T-cell (primary cell): ENCODE results near the gene SCAPER. TPM values are rescaled to one million over a fixed set of nuclear protein-coding genes. Genes with fewer than 3 reads are reported as not detected.
"Not testable (repeated sequence)": the region's sequence is repeated elsewhere in the genome, so short reads cannot be mapped to it uniquely, and the experiment has no call there.

Experiments used
- ATAC-seq, 4 experiments: fragments of 200-7000 bp in 3 of 4; fragments of 150-1000 bp in 1 of 4; cut with Tn5 transposase; replicated peaks in 1 of 4; 1 replicate in 3 of 4; 2 replicates in 1 of 4; pipeline ENCODE4 v1.10.0; 2021; ENCODE audit warnings: moderate library complexity in 3 of 4, mild to moderate bottlenecking in 2 of 4, moderate number of reproducible peaks in 1 of 4
- CTCF ChIA-PET, 2 donors: fragments of 300-600 bp; sonication (Branson Sonifier 250); formaldehyde crosslinking; loops; one replicate each; lab custom pipeline; 2022; ENCODE audit warnings: antibody characterized with exemption in 2 of 2; lab: Charles Lee
- POLR2A ChIA-PET, 2 donors: fragments of 300-600 bp; sonication (Branson Sonifier 250); formaldehyde crosslinking; loops; one replicate each; lab custom pipeline; 2022; ENCODE audit warnings: antibody characterized with exemption in 2 of 2; lab: Charles Lee
- DNase-seq, 35 experiments: peaks; one replicate each; pipeline versions ENCODE4 v3.0.0 to v3.0.0-alpha.2; 2013 to 2023
- H3K27ac ChIP-seq: one replicate; pipeline ENCODE4 v1.5.1; 2013; ENCODE audit warnings: low read length
- H3K27me3 ChIP-seq, 2 experiments: replicated peaks in 1 of 2; 1 replicate in 1 of 2; 2 replicates in 1 of 2; pipeline versions ENCODE4 v1.6.1 to v1.7.0; 2013; ENCODE audit warnings: low read length in 1 of 2, mixed read lengths in 1 of 2; ENCODE audit not compliant: control insufficient read depth in 2 of 2, insufficient read depth in 2 of 2; ENCODE audit errors: extremely low read depth in 1 of 2
- H3K36me3 ChIP-seq, 2 donors: 1 replicate in 1 of 2; 2 replicates in 1 of 2; pipeline versions ENCODE4 v1.6.1 to v1.7.0; 2013; ENCODE audit warnings: low read length in 1 of 2; ENCODE audit not compliant: control insufficient read depth in 2 of 2, insufficient read depth in 1 of 2; ENCODE audit errors: extremely low read depth in 1 of 2
- H3K4me1 ChIP-seq, 2 experiments: 1 replicate in 1 of 2; 2 replicates in 1 of 2; pipeline versions ENCODE4 v1.6.1 to v1.7.0; 2013; ENCODE audit warnings: low read length in 2 of 2, mixed read lengths in 1 of 2; ENCODE audit not compliant: insufficient read depth in 2 of 2, control insufficient read depth in 1 of 2; ENCODE audit errors: extremely low read depth in 1 of 2
- H3K4me3 ChIP-seq, 2 donors: 1 replicate in 1 of 2; 2 replicates in 1 of 2; pipeline versions ENCODE4 v1.5.1 to v1.7.0; 2013; ENCODE audit warnings: mild to moderate bottlenecking in 2 of 2, low read length in 1 of 2, moderate library complexity in 1 of 2; ENCODE audit not compliant: control insufficient read depth in 1 of 2; ENCODE audit errors: extremely low read depth in 1 of 2
- H3K9me3 ChIP-seq: 2 replicates; pipeline ENCODE4 v1.7.0; 2013
- H3K27ac Mint-ChIP-seq, 2 donors: one replicate each; pipeline ENCODE4 v1.8.0; 2020 to 2021; ENCODE audit warnings: mild to moderate bottlenecking in 2 of 2, mixed read lengths in 2 of 2
- H3K27me3 Mint-ChIP-seq, 2 donors: one replicate each; pipeline ENCODE4 v1.8.0; 2021 to 2022; ENCODE audit warnings: mixed read lengths in 2 of 2
- H3K36me3 Mint-ChIP-seq: one replicate; pipeline ENCODE4 v1.8.0; 2021; ENCODE audit warnings: mixed read lengths
- H3K4me1 Mint-ChIP-seq, 3 donors: one replicate each; pipeline ENCODE4 v1.8.0; 2020 to 2022; ENCODE audit warnings: mixed read lengths in 3 of 3, mild to moderate bottlenecking in 1 of 3
- H3K4me3 Mint-ChIP-seq, 3 donors: one replicate each; pipeline ENCODE4 v1.8.0; 2020 to 2022; ENCODE audit warnings: mild to moderate bottlenecking in 3 of 3, mixed read lengths in 3 of 3, moderate library complexity in 3 of 3
- H3K9me3 Mint-ChIP-seq, 3 donors: one replicate each; pipeline ENCODE4 v1.8.0; 2020 to 2022; ENCODE audit warnings: mixed read lengths in 3 of 3
- WGBS: methylation state at CpG from one replicate; pipeline ENCODE4 v1.1.5; 2013; ENCODE audit warnings: missing lambda C conversion rate; ENCODE audit not compliant: insufficient coverage; 5-methylcytosine and 5-hydroxymethylcytosine counted together
- total RNA-seq, 35 experiments: library from RNA in 6 of 35; stranded (reverse) in 6 of 35; fragments of 120-200 nt in 1 of 35; gene quantifications; one replicate each; pipeline versions ENCODE4 v1.2.1 to v1.2.4 and lab custom pipeline; 2013 to 2026

The SCAPER gene
- total RNA-seq, 5 donors from 2014 or later (not counting 1 experiment from before 2014, with no cell fraction given): 32.5 to 59.4 (median 44.1) TPM

DNA sequence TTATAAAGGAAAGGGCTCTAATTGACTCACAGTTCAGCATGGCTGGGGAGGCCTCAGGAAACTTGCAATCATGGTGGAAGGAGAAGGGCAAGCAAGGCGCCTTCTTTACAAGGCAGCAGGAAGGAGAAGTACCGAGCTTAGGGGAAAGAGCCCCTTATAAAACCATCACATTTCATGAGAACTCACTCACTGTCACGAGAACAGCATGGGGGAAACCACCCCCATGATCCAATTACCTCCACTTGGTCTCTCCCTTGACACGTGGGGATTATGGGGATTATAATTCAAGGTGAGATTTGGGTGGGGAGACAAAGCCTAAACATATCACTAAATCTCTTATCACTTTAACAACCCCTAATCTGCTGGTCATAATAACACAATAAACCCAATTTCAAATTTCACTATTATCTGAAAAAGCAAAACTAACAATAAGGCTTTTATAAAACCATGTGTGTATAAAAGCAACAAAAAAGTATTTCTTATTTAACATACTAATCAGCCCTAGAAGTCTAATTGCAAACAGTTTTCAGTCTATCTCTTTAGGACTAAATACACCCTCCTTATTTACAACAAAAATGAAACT is 43.2 kb downstream of the SCAPER start:
- H3K27ac Mint-ChIP-seq: no peak overlapping the region
- no peak overlapping the region for H3K27ac ChIP-seq
- no peaks in the 10 kb centered on the region for H3K9me3 Mint-ChIP-seq
- peaks cover 18% of the 10 kb centered on the region for H3K36me3 Mint-ChIP-seq
- H3K4me1 ChIP-seq: peaks cover 0 to 2% of the 10 kb centered on the region in 2 experiments
- H3K4me1 Mint-ChIP-seq: peaks cover 26 to 41% (median 32%) of the 10 kb centered on the region in 3 donors
- ATAC-seq (no peak), DNase-seq (no peak)
- ChIA-PET POLR2A (no interaction called here), CTCF (no interaction called here)
- H3K9me3 ChIP-seq: no peaks in the 10 kb centered on the region
- H3K4me3 ChIP-seq: no peak overlapping the region
- WGBS: no CpG with 5 or more reads among the region's 4 CpGs
- no peaks in the 10 kb centered on the region for H3K27me3 ChIP-seq
- H3K4me3 Mint-ChIP-seq: no peak overlapping the region
- no peaks in the 10 kb centered on the region for H3K36me3 ChIP-seq
- no peaks in the 10 kb centered on the region for H3K27me3 Mint-ChIP-seq

DNA sequence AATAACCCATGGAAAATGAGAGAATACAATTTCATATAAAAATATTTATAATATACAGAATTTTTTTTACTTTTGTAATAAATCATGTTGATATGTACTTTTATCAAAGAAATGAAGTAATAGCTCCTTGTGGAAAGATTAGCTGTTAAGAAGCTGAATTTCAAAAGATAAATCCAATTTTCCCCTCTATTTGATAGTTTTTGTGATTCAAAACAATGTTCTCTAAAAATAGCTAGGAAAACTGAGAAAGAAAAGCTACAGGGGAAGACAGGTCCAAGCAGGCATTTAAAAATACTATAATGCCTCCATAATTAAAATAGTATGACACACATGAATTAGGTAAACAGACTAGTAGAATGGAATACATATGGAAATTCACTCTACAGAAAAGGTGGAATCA is 44.9 kb downstream of the SCAPER start:
- H3K36me3 ChIP-seq: peaks cover 0 to 3% of the 10 kb centered on the region in 2 donors
- H3K4me1 ChIP-seq: peaks cover 0 to 2% of the 10 kb centered on the region in 2 experiments
- Mint-ChIP-seq H3K4me3 (no peak overlapping the region), H3K4me1 (peaks cover 19 to 29% (median 23%) of the 10 kb centered on the region in 3 donors), H3K27ac (no peak overlapping the region), H3K27me3 (no peaks in the 10 kb centered on the region), H3K9me3 (peaks cover 5 to 6% (median 5%) of the 10 kb centered on the region in 3 donors), H3K36me3 (peaks cover 30% of the 10 kb centered on the region)
- no peak overlapping the region for H3K4me3 ChIP-seq
- H3K27me3 ChIP-seq: no peaks in the 10 kb centered on the region
- no peak for DNase-seq
- ChIA-PET POLR2A (no interaction called here), CTCF (interaction anchor here in 1 of 2 donors (0.6 kb wide), 1 partner anchor 8 kb away, joined by 3 read pairs; no protein-coding TSS in a partner anchor)
- no peak for ATAC-seq
- no peak overlapping the region for H3K27ac ChIP-seq
- no peaks in the 10 kb centered on the region for H3K9me3 ChIP-seq

GRCh38 chr15:76850367-76850766 is 54.8 kb downstream of the SCAPER start:
- H3K27ac ChIP-seq, ATAC-seq, H3K4me3 ChIP-seq, POLR2A ChIA-PET, H3K27me3 Mint-ChIP-seq, H3K9me3 ChIP-seq, DNase-seq, H3K4me1 ChIP-seq, H3K4me3 Mint-ChIP-seq, H3K27ac Mint-ChIP-seq, H3K27me3 ChIP-seq: not testable (repeated sequence)
- peaks cover 75% of the 10 kb centered on the region for H3K36me3 Mint-ChIP-seq
- H3K36me3 ChIP-seq: peaks cover 2 to 17% of the 10 kb centered on the region in 2 donors
- peaks cover 16 to 35% (median 18%) of the 10 kb centered on the region in 3 donors for H3K4me1 Mint-ChIP-seq
- CTCF ChIA-PET: interaction anchor here in 1 of 2 donors (0.7 kb wide), 2 partner anchors 34 to 1197 kb away, joined by 4 read pairs; no protein-coding TSS in a partner anchor
- H3K9me3 Mint-ChIP-seq: peaks cover 11 to 28% (median 13%) of the 10 kb centered on the region in 3 donors

DNA sequence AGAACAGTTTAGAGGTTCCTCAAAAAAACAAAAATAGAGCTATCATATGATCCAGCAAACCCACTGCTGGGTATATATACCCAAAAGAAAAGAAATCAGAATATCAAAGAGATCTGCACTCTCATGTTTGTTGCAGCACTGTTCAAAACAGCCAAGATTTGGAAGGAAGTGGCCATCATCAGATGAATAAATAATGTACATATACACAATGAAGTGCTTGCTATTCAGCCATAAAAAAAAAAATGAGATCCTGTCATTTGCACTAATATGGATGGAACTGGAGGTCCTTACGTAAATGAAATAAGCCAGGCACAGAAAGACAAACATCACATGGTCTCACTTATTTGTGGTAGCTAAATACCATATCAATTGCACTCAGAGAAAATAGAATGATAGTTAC is 58.4 kb downstream of the SCAPER start:
- CTCF ChIA-PET: no interaction called here
- WGBS: no CpG with 5 or more reads among the region's 1 CpG

GRCh38 chr15:76844096-76844495 is 61.0 kb downstream of the SCAPER start:
- ChIA-PET CTCF (interaction anchor here in 1 of 2 donors (0.6 kb wide), 1 partner anchor 563 kb away, joined by 6 read pairs; no protein-coding TSS in a partner anchor), POLR2A (interaction anchor here (0.7 kb wide), 2 partner anchors 17 to 75 kb away, joined by 3 read pairs; no protein-coding TSS in a partner anchor)
- Histone ChIP-seq H3K4me3 (no peak overlapping the region), H3K4me1 (peaks cover 0 to 2% of the 10 kb centered on the region in 2 experiments), H3K36me3 (peaks cover 0 to under 1% of the 10 kb centered on the region in 2 donors), H3K9me3 (no peaks in the 10 kb centered on the region), H3K27ac (no peak overlapping the region), H3K27me3 (no peaks in the 10 kb centered on the region)
- H3K27me3 Mint-ChIP-seq: no peaks in the 10 kb centered on the region
- H3K4me3 Mint-ChIP-seq: no peak overlapping the region
- ATAC-seq (no peak), DNase-seq (no peak)
- H3K4me1 Mint-ChIP-seq: peaks cover 33 to 39% (median 33%) of the 10 kb centered on the region in 3 donors
- H3K27ac Mint-ChIP-seq: no peak overlapping the region
- peaks cover 30% of the 10 kb centered on the region for H3K36me3 Mint-ChIP-seq
- no peaks in the 10 kb centered on the region for H3K9me3 Mint-ChIP-seq
- WGBS: no CpG with 5 or more reads among the region's 3 CpGs

More for the DNA sequence above, 58.4 kb downstream of the SCAPER start:
- no peak overlapping the region for H3K27ac ChIP-seq
- no peak for DNase-seq
- Mint-ChIP-seq H3K27ac (no peak overlapping the region), H3K27me3 (no peaks in the 10 kb centered on the region), H3K4me1 (peaks cover 33 to 42% (median 37%) of the 10 kb centered on the region in 3 donors), H3K36me3 (peaks cover 45% of the 10 kb centered on the region), H3K9me3 (peaks cover 0 to 9% (median 4%) of the 10 kb centered on the region in 3 donors), H3K4me3 (no peak overlapping the region)
- no peaks in the 10 kb centered on the region for H3K9me3 ChIP-seq
- no peak for ATAC-seq
- POLR2A ChIA-PET: no interaction called here
- H3K4me3 ChIP-seq: no peak overlapping the region
- H3K4me1 ChIP-seq: peaks cover 0 to 2% of the 10 kb centered on the region in 2 experiments
- no peaks in the 10 kb centered on the region for H3K27me3 ChIP-seq
- H3K36me3 ChIP-seq: peaks cover 0 to 10% of the 10 kb centered on the region in 2 donors

GRCh38 chr15:76843269-76843668 is 61.9 kb downstream of the SCAPER start:
- H3K36me3 Mint-ChIP-seq: peaks cover 35% of the 10 kb centered on the region
- ATAC-seq (no peak), DNase-seq (no peak)
- H3K4me1 Mint-ChIP-seq: peaks cover 32 to 39% (median 36%) of the 10 kb centered on the region in 3 donors
- ChIA-PET POLR2A (no interaction called here), CTCF (no interaction called here)
- Histone ChIP-seq H3K27me3 (no peaks in the 10 kb centered on the region), H3K4me1 (peaks cover 0 to 2% of the 10 kb centered on the region in 2 experiments), H3K27ac (no peak overlapping the region), H3K36me3 (peaks cover 0 to 3% of the 10 kb centered on the region in 2 donors), H3K4me3 (no peak overlapping the region), H3K9me3 (no peaks in the 10 kb centered on the region)
- H3K4me3 Mint-ChIP-seq: no peak overlapping the region
- H3K27ac Mint-ChIP-seq: no peak overlapping the region
- H3K27me3 Mint-ChIP-seq: no peaks in the 10 kb centered on the region
- no CpG with 5 or more reads among the region's 1 CpG for WGBS
- no peaks in the 10 kb centered on the region for H3K9me3 Mint-ChIP-seq
